HG02642 (cell line): ENCODE results near the gene HHATL.

ENCODE experiments used
- ATAC-seq: cut with Tn5 transposase; IDR thresholded peaks from one replicate; pipeline ENCODE4 v1.9.1; 2021; ENCODE audit warnings: mild to moderate bottlenecking; ENCODE audit not compliant: unreplicated experiment, poor library complexity

The HHATL gene

DNA sequence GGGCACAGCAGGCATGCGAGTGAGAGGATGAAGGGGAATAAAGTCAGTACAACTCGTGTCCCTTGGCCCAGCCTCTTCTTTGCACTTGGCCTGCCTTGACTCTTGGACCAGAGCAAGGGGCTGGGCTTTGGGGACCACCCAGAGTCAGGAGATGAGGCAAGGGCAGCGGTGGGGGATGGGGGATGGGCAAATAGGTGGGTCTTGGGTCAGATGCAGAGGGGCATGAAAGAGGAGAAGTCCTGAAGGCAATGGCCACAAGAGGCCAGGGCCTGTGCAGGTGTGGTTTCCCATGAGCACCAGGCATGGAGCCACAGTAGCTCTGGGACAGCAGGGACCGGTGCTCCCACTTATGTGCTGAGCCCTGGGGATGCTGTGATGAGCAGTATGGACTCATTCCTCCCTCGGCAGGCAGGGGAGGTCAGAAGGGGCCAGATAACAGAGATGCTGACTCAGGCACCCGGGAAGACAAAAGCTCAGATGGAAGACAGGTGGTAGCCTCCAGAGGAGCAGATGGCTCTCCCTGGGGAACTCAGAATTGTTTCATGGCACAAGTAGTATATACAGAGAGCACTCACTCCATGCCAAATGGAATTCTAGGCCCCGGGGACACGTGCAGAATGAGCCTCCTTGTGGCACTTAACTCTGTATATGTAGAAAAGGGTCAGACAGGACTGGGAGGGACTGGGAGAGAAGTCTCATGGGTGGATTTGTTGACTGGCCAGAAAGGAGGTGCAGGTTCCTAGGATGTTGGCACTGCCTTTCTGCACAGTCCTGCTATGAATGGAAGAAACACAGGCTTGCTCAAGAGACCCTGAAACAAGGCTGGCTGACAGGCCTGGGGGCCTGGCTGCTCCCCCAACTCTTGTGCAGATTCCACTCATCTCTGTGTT lies 34.8 kb downstream of the HHATL start:
- ATAC-seq = no peak

- ATAC-seq = no peak
Observed at GRCh38 chr3:42667096-42667522, 35.5 kb downstream of the HHATL start.

DNA sequence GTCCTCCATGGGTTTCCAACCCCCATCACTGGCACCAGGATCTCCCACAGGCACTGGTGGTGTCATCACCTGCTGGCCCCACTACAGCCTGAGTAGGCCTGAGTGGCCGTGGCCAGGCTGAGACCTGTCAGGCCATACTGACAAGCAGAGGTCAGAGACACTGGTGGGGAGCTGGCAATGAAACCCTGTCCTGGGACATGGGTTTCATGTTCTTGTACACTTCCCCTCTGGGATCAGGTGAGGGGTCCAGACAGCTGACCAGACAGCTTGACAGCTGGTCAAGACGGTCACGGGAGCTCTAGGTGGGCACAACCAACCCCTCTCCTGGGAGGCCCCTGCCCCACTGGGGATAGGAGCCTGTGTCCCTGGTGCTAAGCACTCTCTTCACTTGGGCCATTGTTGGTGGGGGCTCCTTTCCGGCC lies 36.0 kb downstream of the HHATL start:
- no peak for ATAC-seq

GRCh38 chr3:42666022-42666421 lies 36.6 kb downstream of the HHATL start:
- no peak for ATAC-seq

GRCh38 chr3:42665050-42665878 lies 37.3 kb downstream of the HHATL start:
- no peak for ATAC-seq

GRCh38 chr3:42664438-42664803 lies 38.2 kb downstream of the HHATL start:
- no peak for ATAC-seq

DNA sequence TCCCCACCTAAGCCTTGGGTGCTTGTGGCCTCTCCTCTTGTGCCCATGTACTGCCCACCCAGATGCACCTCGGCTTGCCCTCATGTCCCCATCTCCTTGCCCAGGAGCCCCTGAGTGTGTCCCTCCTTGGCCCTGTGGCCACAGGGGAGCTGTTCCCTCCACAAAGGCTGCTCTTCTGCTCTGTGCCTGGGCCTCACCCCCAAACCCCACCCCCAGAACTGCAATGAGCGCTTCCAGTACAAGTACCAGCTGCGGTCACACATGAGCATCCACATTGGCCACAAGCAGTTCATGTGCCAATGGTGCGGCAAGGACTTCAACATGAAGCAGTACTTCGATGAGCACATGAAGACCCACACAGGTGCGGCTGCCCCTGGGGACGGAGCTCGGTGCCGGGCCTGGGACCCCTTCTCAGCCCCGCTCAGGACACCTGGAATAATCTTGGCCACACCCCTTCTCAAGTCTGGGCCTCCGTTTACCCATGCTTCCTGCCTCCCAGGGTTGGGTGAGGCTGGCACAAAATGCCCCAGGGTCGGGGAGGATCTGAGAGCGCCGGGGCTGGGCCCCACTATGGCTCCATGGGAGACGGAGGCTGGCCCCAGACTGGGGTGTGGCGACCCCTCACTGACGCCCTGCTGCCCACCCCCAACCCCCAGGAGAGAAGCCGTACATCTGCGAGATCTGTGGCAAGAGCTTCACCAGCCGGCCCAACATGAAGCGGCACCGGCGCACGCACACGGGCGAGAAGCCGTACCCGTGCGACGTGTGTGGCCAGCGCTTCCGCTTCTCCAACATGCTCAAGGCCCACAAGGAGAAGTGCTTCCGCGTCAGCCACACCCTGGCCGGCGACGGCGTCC lies 38.8 kb downstream of the HHATL start:
- no peak for ATAC-seq

DNA sequence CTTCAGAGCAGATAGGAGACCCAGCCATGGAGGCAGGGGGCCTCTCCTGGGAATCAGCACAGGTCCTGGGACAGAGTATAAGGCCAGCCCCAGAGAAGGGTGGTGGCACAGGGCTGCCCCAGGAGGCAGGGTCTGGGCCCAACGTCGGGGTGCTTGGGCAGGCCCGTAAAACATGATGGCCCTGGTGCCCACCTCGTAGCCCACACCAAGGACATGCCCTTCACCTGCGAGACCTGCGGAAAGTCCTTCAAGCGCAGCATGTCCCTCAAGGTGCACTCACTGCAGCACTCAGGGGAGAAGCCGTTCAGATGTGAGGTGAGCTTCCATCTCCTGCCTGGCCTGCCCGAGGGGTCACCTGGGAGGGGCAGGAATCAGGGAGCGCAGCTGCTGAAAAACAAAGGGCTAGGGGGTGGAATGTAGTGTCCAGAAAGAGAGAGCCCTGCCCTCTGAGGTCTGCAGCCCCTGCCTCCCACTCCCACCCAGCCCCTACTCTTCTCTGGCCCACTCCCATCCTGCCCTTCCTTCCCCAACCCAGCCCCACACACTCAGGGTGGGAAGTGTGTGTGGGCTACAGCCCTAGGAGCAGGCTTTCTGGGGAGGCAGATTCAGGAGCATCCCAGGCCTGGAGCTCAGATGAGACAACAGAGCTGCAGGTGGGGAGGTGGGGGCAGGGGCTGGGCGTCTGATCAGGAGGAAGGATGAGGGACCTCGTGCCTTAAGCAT lies 39.6 kb downstream of the HHATL start:
- ATAC-seq = no peak

- ATAC-seq = no peak
Observed at GRCh38 chr3:42662037-42662812, 40.4 kb downstream of the HHATL start.

DNA sequence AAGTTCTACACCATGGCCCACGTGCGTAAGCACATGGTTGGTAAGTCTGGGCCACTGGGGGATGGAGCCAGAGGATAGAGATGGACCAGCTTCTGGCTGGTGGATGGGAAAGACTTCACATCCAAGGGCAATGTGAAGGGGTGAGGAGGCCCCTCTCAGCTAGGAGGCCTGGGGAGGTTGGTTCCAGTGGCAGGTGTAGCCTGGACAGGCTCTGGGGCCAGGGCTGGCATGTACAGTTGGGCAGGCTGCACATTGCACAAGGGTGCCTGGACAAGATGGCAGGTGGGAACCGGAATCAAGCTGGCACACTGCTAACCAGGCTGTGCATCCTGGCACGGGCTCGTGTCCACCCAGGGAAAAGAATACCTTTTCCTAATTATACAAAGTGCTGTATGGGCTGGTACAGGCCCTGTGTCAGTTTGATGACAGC lies 41.0 kb downstream of the HHATL start:
- ATAC-seq = no peak

GRCh38 chr3:42660898-42661297 lies 41.7 kb downstream of the HHATL start:
- no peak for ATAC-seq

DNA sequence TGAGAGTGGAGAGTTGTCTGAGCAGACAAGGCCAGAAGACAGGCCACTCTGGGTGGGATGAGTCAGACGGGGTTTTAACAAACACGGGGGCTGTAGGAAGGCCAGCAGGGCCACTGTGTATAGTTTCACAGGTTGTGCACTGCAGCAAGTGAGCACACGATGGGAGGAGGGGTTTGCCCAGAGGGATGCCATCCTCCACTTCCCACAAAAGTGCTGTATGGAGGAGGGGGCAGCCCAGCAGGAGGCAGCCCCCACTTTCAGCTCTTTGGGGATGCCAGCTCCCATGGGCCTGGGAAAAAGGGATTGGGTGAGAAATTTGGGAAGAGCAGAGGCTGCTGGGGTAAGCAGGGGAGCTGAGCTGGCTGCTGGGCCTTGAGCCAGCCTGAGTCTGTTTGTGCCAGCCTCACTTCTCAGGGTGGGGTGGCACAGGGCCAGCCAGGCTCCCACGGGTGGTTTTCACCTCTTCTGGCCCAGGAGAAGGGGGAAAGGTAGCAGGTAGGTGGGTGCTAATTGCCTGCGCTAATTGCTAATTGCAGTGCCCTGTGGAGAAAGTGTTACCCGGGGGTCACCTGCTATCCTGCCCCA lies 42.4 kb downstream of the HHATL start:
- ATAC-seq = no peak

GRCh38 chr3:42659451-42660130 lies 43.0 kb downstream of the HHATL start:
- ATAC-seq = no peak

GRCh38 chr3:42658771-42659390 lies 43.7 kb downstream of the HHATL start:
- ATAC-seq = no peak

GRCh38 chr3:42658091-42658770 lies 44.4 kb downstream of the HHATL start:
- no peak for ATAC-seq

- ATAC-seq = no peak
Observed at GRCh38 chr3:42657675-42658074, 44.9 kb downstream of the HHATL start.
